ENCODE measurements around the gene NRXN3. TPM values are rescaled to one million over a fixed set of nuclear protein-coding genes. Genes with fewer than 3 reads are reported as not detected.
A peak's percentile ranks its signal among the peaks of the same experiment; 100 is the strongest.

Gene NRXN3
- total RNA-seq, 3 donors from 2014 or later: 2.1 to 27.3 (median 2.6) TPM

DNA sequence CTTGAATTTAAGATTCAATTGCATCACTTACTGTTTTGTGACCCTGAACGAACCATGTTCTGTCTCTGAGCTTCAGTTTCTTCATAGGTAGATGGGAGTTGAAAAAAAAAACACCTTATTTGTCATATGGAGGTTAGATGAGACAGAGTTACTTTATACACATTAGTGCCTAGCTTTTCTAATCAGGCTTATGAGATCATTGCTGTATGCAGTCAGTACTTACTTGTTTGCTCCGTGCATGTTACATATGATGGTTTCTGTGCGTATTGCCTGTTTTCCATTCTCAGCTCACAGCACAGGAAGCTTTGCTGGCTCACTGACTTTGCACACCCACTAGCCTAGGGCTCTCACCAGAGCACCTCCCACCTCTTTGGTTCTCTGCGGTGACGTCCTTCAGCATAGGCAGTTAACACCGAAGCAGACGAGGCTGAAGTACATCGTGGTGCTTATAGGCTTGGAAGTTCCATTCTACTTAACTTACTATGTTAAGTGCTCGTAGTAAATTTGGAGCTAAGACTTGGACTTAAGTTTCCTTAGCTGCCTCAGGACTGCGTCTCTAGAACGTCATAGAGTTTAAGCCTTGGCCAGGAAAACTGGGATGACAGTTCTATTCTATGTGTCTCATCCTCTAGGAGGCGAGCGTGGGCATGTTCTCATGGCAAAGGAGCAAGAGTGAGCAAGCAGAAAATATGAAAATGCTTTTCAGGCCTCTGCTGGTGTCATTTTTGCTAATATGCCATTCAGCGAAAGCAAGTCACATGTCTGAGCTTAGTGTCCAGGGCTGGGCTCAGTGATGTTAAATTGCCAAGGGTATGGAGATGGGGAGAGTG lies 57.3 kb downstream of the NRXN3 start:
- Histone ChIP-seq H3K4me3 (no peak overlapping the region), H3K4me1 (ENCODE audit: low read depth) (no peaks in the 10 kb centered on the region), H3K9me3 (no peaks in the 10 kb centered on the region), H3K36me3 (ENCODE audit: low read depth) (no peaks in the 10 kb centered on the region)
- intact Hi-C loops (cut with DNase I, micrococcal nuclease): no loop called here
- DNase-seq (no peak), ATAC-seq (no peak)
- TF ChIP-seq, protein P1, sequence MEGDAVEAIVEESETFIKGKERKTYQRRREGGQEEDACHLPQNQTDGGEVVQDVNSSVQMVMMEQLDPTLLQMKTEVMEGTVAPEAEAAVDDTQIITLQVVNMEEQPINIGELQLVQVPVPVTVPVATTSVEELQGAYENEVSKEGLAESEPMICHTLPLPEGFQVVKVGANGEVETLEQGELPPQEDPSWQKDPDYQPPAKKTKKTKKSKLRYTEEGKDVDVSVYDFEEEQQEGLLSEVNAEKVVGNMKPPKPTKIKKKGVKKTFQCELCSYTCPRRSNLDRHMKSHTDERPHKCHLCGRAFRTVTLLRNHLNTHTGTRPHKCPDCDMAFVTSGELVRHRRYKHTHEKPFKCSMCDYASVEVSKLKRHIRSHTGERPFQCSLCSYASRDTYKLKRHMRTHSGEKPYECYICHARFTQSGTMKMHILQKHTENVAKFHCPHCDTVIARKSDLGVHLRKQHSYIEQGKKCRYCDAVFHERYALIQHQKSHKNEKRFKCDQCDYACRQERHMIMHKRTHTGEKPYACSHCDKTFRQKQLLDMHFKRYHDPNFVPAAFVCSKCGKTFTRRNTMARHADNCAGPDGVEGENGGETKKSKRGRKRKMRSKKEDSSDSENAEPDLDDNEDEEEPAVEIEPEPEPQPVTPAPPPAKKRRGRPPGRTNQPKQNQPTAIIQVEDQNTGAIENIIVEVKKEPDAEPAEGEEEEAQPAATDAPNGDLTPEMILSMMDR (IDR thresholded peaks at IDR 0.05): no peak

DNA sequence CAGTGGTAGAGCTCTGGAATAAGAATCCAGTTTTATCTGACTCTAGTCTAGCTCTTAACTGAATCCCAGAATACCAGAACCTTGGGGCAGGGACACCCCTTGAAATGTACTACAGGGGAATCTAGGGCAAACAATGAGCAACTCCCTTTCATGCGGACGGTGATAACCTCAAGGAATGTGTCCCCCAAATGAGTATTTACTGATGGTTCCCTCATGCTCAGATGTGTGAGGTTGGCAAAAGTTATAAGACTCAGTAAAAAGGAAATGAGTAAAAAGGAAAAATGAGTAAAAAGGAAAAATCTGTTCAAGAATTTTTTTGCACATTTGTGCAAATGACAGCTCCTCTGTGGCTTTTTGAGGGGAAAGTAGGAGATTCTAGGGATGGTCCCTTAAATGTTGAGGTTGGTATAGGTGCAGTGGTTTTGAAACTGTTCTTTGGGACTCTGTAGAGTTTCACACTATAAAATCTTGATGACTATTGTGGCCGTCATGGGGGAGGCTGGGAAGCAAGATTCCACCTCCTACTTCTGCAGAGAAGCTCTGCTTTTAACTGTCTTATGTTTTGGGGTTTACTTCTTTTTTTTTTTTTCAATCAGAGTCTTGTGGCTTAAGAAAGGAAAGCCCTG lies 58.6 kb downstream of the NRXN3 start:
- intact Hi-C loops (cut with DNase I, micrococcal nuclease): no loop called here
- Histone ChIP-seq H3K9me3 (no peaks in the 10 kb centered on the region), H3K4me3 (no peak overlapping the region), H3K36me3 (ENCODE audit: low read depth) (no peaks in the 10 kb centered on the region), H3K4me1 (ENCODE audit: low read depth) (no peaks in the 10 kb centered on the region)
- TF ChIP-seq, protein P1 (IDR thresholded peaks at IDR 0.05): no peak
- DNase-seq (no peak), ATAC-seq (no peak)

DNA sequence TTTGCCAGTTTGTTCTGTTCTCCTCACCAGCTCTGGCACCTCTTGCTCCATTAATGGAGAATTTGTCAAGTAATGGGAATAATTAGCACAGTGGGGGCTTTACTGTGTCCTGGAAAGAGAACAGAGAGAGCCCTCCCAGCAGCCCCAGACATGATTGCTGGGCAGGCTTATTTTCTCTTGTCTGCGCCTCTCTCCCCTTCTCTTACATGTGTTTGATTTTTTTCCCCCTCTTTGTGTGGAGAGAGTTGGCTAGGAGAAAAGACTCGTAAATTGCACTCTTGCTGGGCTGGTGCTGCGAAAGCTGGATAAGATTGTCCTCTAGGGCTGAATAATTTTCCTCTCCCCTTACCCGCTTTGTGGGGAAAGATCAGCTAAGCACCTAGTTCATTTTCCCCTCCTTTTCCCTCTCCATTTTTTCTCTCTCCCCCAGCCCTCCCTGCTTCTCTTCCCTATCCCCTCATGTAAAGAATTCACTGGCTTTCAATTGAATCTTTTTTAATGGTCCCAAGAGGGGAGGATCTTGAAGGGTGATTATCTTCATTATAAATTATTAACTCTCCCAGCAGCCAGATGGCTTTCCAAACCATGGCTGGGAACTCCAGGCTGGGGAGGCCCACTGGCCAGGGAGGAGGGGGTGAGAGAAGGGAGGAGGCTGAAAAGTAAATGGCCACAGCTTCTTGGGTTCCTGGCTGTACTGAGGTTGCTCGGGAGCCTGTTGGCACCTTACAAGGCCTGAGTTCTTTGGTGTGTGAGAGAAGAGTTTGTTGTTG lies 62.2 kb downstream of the NRXN3 start:
- Histone ChIP-seq H3K9me3 (no peaks in the 10 kb centered on the region), H3K4me3 (no peak overlapping the region), H3K36me3 (ENCODE audit: low read depth) (no peaks in the 10 kb centered on the region), H3K4me1 (ENCODE audit: low read depth) (no peaks in the 10 kb centered on the region)
- ATAC-seq (no peak), DNase-seq (no peak)
- TF ChIP-seq, protein P1 (IDR thresholded peaks at IDR 0.05): no peak
- intact Hi-C loops (cut with DNase I, micrococcal nuclease): no loop called here

DNA sequence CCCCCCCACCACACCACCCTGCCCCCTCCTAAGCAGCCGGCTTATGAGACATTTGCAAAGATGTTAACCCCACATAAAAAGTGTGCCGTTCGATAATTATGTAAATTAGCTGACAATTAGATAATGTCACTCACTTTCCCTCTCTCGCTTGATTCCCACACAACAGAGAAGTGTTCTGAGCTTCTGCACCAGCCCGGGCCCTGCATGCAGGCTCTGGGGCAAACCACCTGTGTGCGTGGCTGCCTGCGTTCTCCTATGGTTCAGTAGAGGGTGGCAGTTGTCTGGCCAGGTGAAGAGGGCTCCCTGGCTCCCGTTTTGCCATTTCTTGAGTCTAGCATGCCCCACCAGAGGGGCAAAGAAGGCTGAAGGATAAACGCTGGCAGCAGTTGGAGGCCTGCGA lies 68.0 kb downstream of the NRXN3 start:
- ATAC-seq: no peak
- no peaks in the 10 kb centered on the region for H3K4me1 ChIP-seq (ENCODE audit: low read depth)
- TF ChIP-seq, protein P1 (IDR thresholded peaks at IDR 0.05): no peak
- no peak overlapping the region for H3K4me3 ChIP-seq
- intact Hi-C loops (cut with DNase I, micrococcal nuclease): no loop called here
- no peaks in the 10 kb centered on the region for H3K9me3 ChIP-seq
- H3K36me3 ChIP-seq (ENCODE audit: low read depth): no peaks in the 10 kb centered on the region
- no peak for DNase-seq

DNA sequence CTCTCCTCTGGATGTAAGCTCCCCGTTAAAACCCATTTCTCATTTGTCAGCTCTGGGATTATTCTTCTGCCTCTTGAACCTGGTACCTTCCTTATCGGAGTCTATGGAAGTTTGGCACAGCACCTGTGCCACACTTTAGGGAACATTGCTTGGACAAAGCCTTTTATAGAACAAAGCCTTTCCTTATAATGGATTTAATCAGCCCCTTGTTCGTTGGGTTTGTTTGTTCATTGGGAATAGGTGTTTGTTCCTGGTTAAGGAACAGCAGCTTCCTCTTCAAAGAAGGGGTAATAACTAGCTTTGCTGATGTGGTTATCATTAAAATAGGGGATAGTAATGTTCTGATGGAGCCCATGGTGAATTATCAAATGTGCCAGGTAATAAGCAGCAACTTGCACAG lies 70.4 kb downstream of the NRXN3 start:
- intact Hi-C loops (cut with DNase I, micrococcal nuclease): no loop called here
- no peaks in the 10 kb centered on the region for H3K9me3 ChIP-seq
- no peak overlapping the region for H3K4me3 ChIP-seq
- no peak for DNase-seq
- H3K36me3 ChIP-seq (ENCODE audit: low read depth): no peaks in the 10 kb centered on the region
- TF ChIP-seq, protein P1 (IDR thresholded peaks at IDR 0.05): no peak
- H3K4me1 ChIP-seq (ENCODE audit: low read depth): peaks cover 3% of the 10 kb centered on the region
- ATAC-seq: peak; percentile 57
